K562 (cell line): Measurements from ENCODE around the gene CPNE1.

Experiments used
- CTCF ChIP-seq, 3 experiments: IDR thresholded peaks in 2 of 3; conservative IDR thresholded peaks in 1 of 3; 2 replicates each; pipeline ENCODE4 v1.5.1; 2011 to 2012; ENCODE audit warnings: low read length in 3 of 3, mild to moderate bottlenecking in 3 of 3, control low read depth in 2 of 3, improper control_type of control experiment in 1 of 3, inconsistent platforms in 1 of 3, low read depth in 1 of 3, mixed read lengths in 1 of 3, moderate library complexity in 1 of 3; ENCODE audit not compliant: insufficient read depth in 2 of 3
- FOS ChIP-seq: IDR thresholded peaks from 3 replicates; pipeline ENCODE4 v1.6.1; 2011; ENCODE audit not compliant: insufficient read length; ENCODE audit errors: extremely low read depth
- JUND ChIP-seq, 2 experiments: IDR thresholded peaks; 2 replicates in 1 of 2; 3 replicates in 1 of 2; pipeline ENCODE4 v1.6.1; 2011; ENCODE audit warnings: borderline replicate concordance in 2 of 2, low read depth in 2 of 2, low read length in 2 of 2, improper control_type of control experiment in 1 of 2, missing biosample characterization in 1 of 2, missing genetic modification characterization in 1 of 2, missing genetic modification reagents in 1 of 2
- KDM1A ChIP-seq, 2 experiments: fragments of 450-650 bp; IDR thresholded peaks; 2 replicates each; pipeline ENCODE4 v1.6.1; 2016; ENCODE audit warnings: mild to moderate bottlenecking in 2 of 2
- KHSRP ChIP-seq: fragments of 450-650 bp; IDR thresholded peaks from 2 replicates; pipeline ENCODE4 v1.6.1; 2017
- POLR2A ChIP-seq: fragments of 450-650 bp; conservative IDR thresholded peaks from 2 replicates; pipeline ENCODE4 v1.6.1; 2016

GRCh38 chr20:35653430-35653734 lies 11.3 kb downstream of the CPNE1 start:
- TF ChIP-seq KDM1A (IDR thresholded peaks at IDR 0.05) (no peak), CTCF (IDR thresholded peaks at IDR 0.05 in 2 of 3, conservative IDR thresholded peaks at IDR 0.05 in 1 of 3; ENCODE audit: insufficient read depth in 2 of 3, low read depth in 1 of 3, low read length in 3 of 3) (no peak), POLR2A (no peak; the same call in none of the 2 replicates), FOS (no peak), KHSRP (no peak), JUND (IDR thresholded peaks at IDR 0.05; ENCODE audit: borderline replicate concordance, low read depth, low read length) (no peak), JUND (tag; IDR thresholded peaks at IDR 0.05; ENCODE audit: borderline replicate concordance, low read depth, low read length) (no peak)
